Stromal cell of bone marrow (primary cell): Measurements from ENCODE around the gene HAVCR2.

ENCODE experiments used
- DNase-seq: peaks from one replicate; pipeline ENCODE4 v3.0.0-alpha.2; 2012; ENCODE audit warnings: low read depth

HAVCR2 gene

GRCh38 chr5:157045601-157046000, 63.2 kb downstream of the HAVCR2 start:
- no peak for DNase-seq

GRCh38 chr5:157038568-157039187, 70.2 kb downstream of the HAVCR2 start:
- DNase-seq, result no peak
